Activated T-cell treated with anti-CD3 and anti-CD28 coated beads, Interleukin-2, amount 50 U/mL, for 4 hours (primary cell): ENCODE data around the gene SRP68. TPM values are rescaled to one million over a fixed set of nuclear protein-coding genes. Genes with fewer than 3 reads are reported as not detected.
A peak's percentile ranks its signal among the peaks of the same experiment; 100 is the strongest.

Experiments used
- ATAC-seq, 2 donors: fragments of 200-7000 bp; cut with Tn5 transposase; one replicate each; pipeline ENCODE4 v1.10.0; 2021
- DNase-seq: peaks from one replicate; pipeline ENCODE4 v3.0.0-alpha.2; 2020
- H3K27me3 Mint-ChIP-seq: one replicate; pipeline ENCODE4 v1.8.0; 2021; ENCODE audit warnings: low read depth, mixed read lengths
- H3K36me3 Mint-ChIP-seq: one replicate; pipeline ENCODE4 v1.8.0; 2022; ENCODE audit warnings: mixed read lengths; ENCODE audit not compliant: insufficient read depth
- H3K4me1 Mint-ChIP-seq: one replicate; pipeline ENCODE4 v1.8.0; 2021; ENCODE audit warnings: low read depth, mixed read lengths
- H3K4me3 Mint-ChIP-seq: one replicate; pipeline ENCODE4 v1.8.0; 2021; ENCODE audit warnings: mild to moderate bottlenecking, moderate library complexity, mixed read lengths
- H3K9me3 Mint-ChIP-seq: one replicate; pipeline ENCODE4 v1.8.0; 2021; ENCODE audit warnings: mixed read lengths
- total RNA-seq, 3 donors: library from RNA; stranded (reverse); gene quantifications; one replicate each; pipeline ENCODE4 v1.2.1, GENCODE V29; 2021

SRP68 gene
- total RNA-seq, 3 donors from 2014 or later, result 88.4 to 114 (median 105) TPM

- H3K4me3 Mint-ChIP-seq, result no peak within 1 kb of the TSS
- no peaks in the 10 kb centered on the region for H3K36me3 Mint-ChIP-seq
- ATAC-seq (no peak), DNase-seq (no peak)
- H3K9me3 Mint-ChIP-seq, result no peaks in the 10 kb centered on the region
- peaks cover 14% of the 10 kb centered on the region for H3K4me1 Mint-ChIP-seq
- H3K27me3 Mint-ChIP-seq, result no peaks in the 10 kb centered on the region
Measured at GRCh38 chr17:76027159-76027839, 45.0 kb downstream of the SRP68 start, which contains the start of gene EVPL. TSS of gene EVPL (minus strand) at chr17:76027306. CDS start at chr17:76027198, 108 bp downstream.

GRCh38 chr17:76026714-76027158, 45.6 kb downstream of the SRP68 start:
- DNase-seq (no peak), ATAC-seq (no peak)
- no peaks in the 10 kb centered on the region for H3K9me3 Mint-ChIP-seq
- H3K4me3 Mint-ChIP-seq, result no peak overlapping the region
- H3K4me1 Mint-ChIP-seq, result peaks cover 14% of the 10 kb centered on the region
- H3K36me3 Mint-ChIP-seq, result no peaks in the 10 kb centered on the region
- no peaks in the 10 kb centered on the region for H3K27me3 Mint-ChIP-seq

GRCh38 chr17:76025294-76025693, 47.0 kb downstream of the SRP68 start:
- no peak for DNase-seq
- Mint-ChIP-seq H3K4me1 (peaks cover 14% of the 10 kb centered on the region), H3K9me3 (no peaks in the 10 kb centered on the region), H3K27me3 (no peaks in the 10 kb centered on the region), H3K4me3 (no peak overlapping the region), H3K36me3 (no peaks in the 10 kb centered on the region)
- no peak for ATAC-seq

GRCh38 chr17:76024353-76024752, 48.0 kb downstream of the SRP68 start:
- ATAC-seq, result no peak
- Mint-ChIP-seq H3K9me3 (no peaks in the 10 kb centered on the region), H3K4me1 (peaks cover 7% of the 10 kb centered on the region), H3K4me3 (no peak overlapping the region), H3K27me3 (no peaks in the 10 kb centered on the region), H3K36me3 (no peaks in the 10 kb centered on the region)
- DNase-seq, result no peak

GRCh38 chr17:76023900-76024237, 48.4 kb downstream of the SRP68 start:
- Mint-ChIP-seq H3K9me3 (no peaks in the 10 kb centered on the region), H3K27me3 (no peaks in the 10 kb centered on the region), H3K4me3 (no peak overlapping the region), H3K36me3 (no peaks in the 10 kb centered on the region), H3K4me1 (peaks cover 2% of the 10 kb centered on the region)
- no peak for ATAC-seq
- no peak for DNase-seq

- Mint-ChIP-seq H3K9me3 (no peaks in the 10 kb centered on the region), H3K4me1 (no peaks in the 10 kb centered on the region), H3K36me3 (no peaks in the 10 kb centered on the region), H3K27me3 (no peaks in the 10 kb centered on the region), H3K4me3 (no peak overlapping the region)
- no peak for DNase-seq
- no peak for ATAC-seq
Measured at GRCh38 chr17:76022973-76023899, 49.1 kb downstream of the SRP68 start.

- no peaks in the 10 kb centered on the region for H3K36me3 Mint-ChIP-seq
- H3K4me1 Mint-ChIP-seq, result no peaks in the 10 kb centered on the region
- H3K27me3 Mint-ChIP-seq, result no peaks in the 10 kb centered on the region
- no peaks in the 10 kb centered on the region for H3K9me3 Mint-ChIP-seq
- ATAC-seq (no peak), DNase-seq (no peak)
- no peak overlapping the region for H3K4me3 Mint-ChIP-seq
Measured at GRCh38 chr17:76022285-76022684, 50.0 kb downstream of the SRP68 start.

- no peak for ATAC-seq
- H3K9me3 Mint-ChIP-seq, result no peaks in the 10 kb centered on the region
- H3K4me1 Mint-ChIP-seq, result no peaks in the 10 kb centered on the region
- no peaks in the 10 kb centered on the region for H3K27me3 Mint-ChIP-seq
- no peak for DNase-seq
- H3K36me3 Mint-ChIP-seq, result no peaks in the 10 kb centered on the region
- no peak overlapping the region for H3K4me3 Mint-ChIP-seq
Measured at GRCh38 chr17:76019833-76020467, 52.4 kb downstream of the SRP68 start.

- H3K4me1 Mint-ChIP-seq, result peaks cover 5% of the 10 kb centered on the region
- no peaks in the 10 kb centered on the region for H3K27me3 Mint-ChIP-seq
- H3K36me3 Mint-ChIP-seq, result no peaks in the 10 kb centered on the region
- ATAC-seq, result no peak
- DNase-seq, result no peak
- H3K9me3 Mint-ChIP-seq, result no peaks in the 10 kb centered on the region
- no peak overlapping the region for H3K4me3 Mint-ChIP-seq
Measured at GRCh38 chr17:76018801-76019200, 53.5 kb downstream of the SRP68 start.

GRCh38 chr17:76018340-76018680, 54.0 kb downstream of the SRP68 start:
- H3K4me1 Mint-ChIP-seq, result peaks cover 5% of the 10 kb centered on the region
- no peaks in the 10 kb centered on the region for H3K36me3 Mint-ChIP-seq
- no peaks in the 10 kb centered on the region for H3K27me3 Mint-ChIP-seq
- no peaks in the 10 kb centered on the region for H3K9me3 Mint-ChIP-seq
- H3K4me3 Mint-ChIP-seq, result no peak overlapping the region
- no peak for ATAC-seq
- no peak for DNase-seq

GRCh38 chr17:76017481-76018339, 54.6 kb downstream of the SRP68 start:
- no peak for DNase-seq
- H3K4me1 Mint-ChIP-seq, result peaks cover 5% of the 10 kb centered on the region
- no peak for ATAC-seq

GRCh38 chr17:76014925-76015261, 57.4 kb downstream of the SRP68 start:
- ATAC-seq (no peak), DNase-seq (no peak)
- no peaks in the 10 kb centered on the region for H3K9me3 Mint-ChIP-seq
- H3K4me1 Mint-ChIP-seq, result peaks cover 5% of the 10 kb centered on the region
- no peak overlapping the region for H3K4me3 Mint-ChIP-seq
- no peaks in the 10 kb centered on the region for H3K36me3 Mint-ChIP-seq
- H3K27me3 Mint-ChIP-seq, result no peaks in the 10 kb centered on the region

More at GRCh38 chr17:76017481-76018339, 54.6 kb downstream of the SRP68 start:
- no peaks in the 10 kb centered on the region for H3K27me3 Mint-ChIP-seq
- no peaks in the 10 kb centered on the region for H3K9me3 Mint-ChIP-seq
- H3K36me3 Mint-ChIP-seq, result no peaks in the 10 kb centered on the region
- no peak overlapping the region for H3K4me3 Mint-ChIP-seq

- ATAC-seq (peak; percentile 98), DNase-seq (peak; percentile 75)
- Mint-ChIP-seq H3K4me1 (peaks cover 5% of the 10 kb centered on the region), H3K27me3 (no peaks in the 10 kb centered on the region), H3K9me3 (no peaks in the 10 kb centered on the region), H3K4me3 (no peak overlapping the region), H3K36me3 (no peaks in the 10 kb centered on the region)
Measured at GRCh38 chr17:76014100-76014924, 58.0 kb downstream of the SRP68 start.
